HepG2 (cell line): ENCODE measurements around the gene SLC35F4. TPM values are rescaled to one million over a fixed set of nuclear protein-coding genes. Genes with fewer than 3 reads are reported as not detected.

ENCODE experiments used
- ATAC-seq: fragments of 200-7000 bp; cut with Tn5 transposase; 3 replicates; pipeline ENCODE4 v1.9.1; 2020; ENCODE audit warnings: mild to moderate bottlenecking, moderate library complexity
- BruUV-seq: library from RNA; stranded (reverse); fragments of 400-500 nt; replicated peaks from 2 replicates; lab custom pipeline; 2021; lab: Mats Ljungman, UMichigan
- CTCF ChIA-PET: fragments of 300-600 bp; formaldehyde crosslinking; extraction: SDS; loops from one replicate; lab custom pipeline; 2021; ENCODE audit warnings: low total read pairs, inconsistent platforms, low intra/inter-chr PET ratio; lab: Yijun Ruan, JAX
- POLR2A ChIA-PET: fragments of 350-600 bp; sonication (Branson Sonifier 250); formaldehyde crosslinking; loops from one replicate; lab custom pipeline; 2020; ENCODE audit warnings: antibody characterized with exemption, inconsistent platforms; lab: Yijun Ruan, JAX
- DNase-seq: peaks from one replicate; pipeline ENCODE4 v3.0.0-alpha.2; 2015; ENCODE audit warnings: low spot score
- FAIRE-seq: peaks from 3 replicates; lab custom pipeline; 2011; peaks lifted over from hg19 to GRCh38; lab: Jason Lieb, UNC
- H2AFZ ChIP-seq: one replicate; pipeline ENCODE4 v1.6.1; 2011; ENCODE audit warnings: low read length, inconsistent platforms
- H3K27ac ChIP-seq: fragments of 300-600 bp; 3 replicates; pipeline ENCODE4 v1.8.0; 2011; ENCODE audit warnings: mixed run types, mild to moderate bottlenecking, mixed read lengths, low read length, inconsistent platforms; ENCODE audit not compliant: insufficient read depth; ENCODE audit errors: extremely low read length
- H3K27me3 ChIP-seq, 2 experiments: fragments of 200-600 bp in 1 of 2; 2 replicates in 1 of 2; 3 replicates in 1 of 2; pipeline versions ENCODE4 v1.6.0 to v1.8.0; 2011; ENCODE audit warnings: low read length in 2 of 2, mild to moderate bottlenecking in 2 of 2, moderate library complexity in 2 of 2, inconsistent platforms in 1 of 2; ENCODE audit not compliant: insufficient read depth in 2 of 2, control insufficient read depth in 1 of 2
- H3K36me3 ChIP-seq, 2 experiments: fragments of 200-600 bp in 1 of 2; replicated peaks in 1 of 2; 2 replicates in 1 of 2; 3 replicates in 1 of 2; pipeline versions ENCODE4 v1.5.1 to v1.8.0; 2011; ENCODE audit warnings: low read length in 2 of 2, inconsistent platforms in 1 of 2; ENCODE audit not compliant: insufficient read depth in 2 of 2, control insufficient read depth in 1 of 2
- H3K4me1 ChIP-seq: 2 replicates; pipeline ENCODE4 v1.5.1; 2012; ENCODE audit warnings: low read length, inconsistent platforms; ENCODE audit not compliant: insufficient read depth
- H3K4me2 ChIP-seq: 2 replicates; pipeline ENCODE4 v1.6.0; 2011; ENCODE audit warnings: low read depth, low read length, inconsistent platforms
- H3K4me3 ChIP-seq, 3 experiments: fragments of 200-600 bp in 1 of 3; sonication (generic), shearing (Covaris generic) in 1 of 3; replicated peaks in 1 of 3; 2 replicates each; pipeline ENCODE4 v1.5.1; 2011 to 2016; ENCODE audit warnings: low read length in 3 of 3, inconsistent platforms in 2 of 3, low read depth in 2 of 3, mild to moderate bottlenecking in 2 of 3, control low read depth in 1 of 3, mixed read lengths in 1 of 3; ENCODE audit not compliant: insufficient read depth in 1 of 3
- H3K79me2 ChIP-seq: one replicate; pipeline ENCODE4 v1.6.1; 2011; ENCODE audit warnings: low read length, inconsistent platforms; ENCODE audit not compliant: insufficient read depth
- H3K9ac ChIP-seq: 2 replicates; pipeline ENCODE4 v1.6.0; 2011; ENCODE audit warnings: mild to moderate bottlenecking, low read depth, low read length, inconsistent platforms; ENCODE audit not compliant: insufficient read depth
- H3K9me3 ChIP-seq: 2 replicates; pipeline ENCODE4 v1.5.1; 2012; ENCODE audit warnings: mild to moderate bottlenecking, low read length
- H4K20me1 ChIP-seq: 2 replicates; pipeline ENCODE4 v1.6.0; 2011; ENCODE audit warnings: inconsistent platforms, mild to moderate bottlenecking, low read length, moderate library complexity; ENCODE audit not compliant: insufficient read depth
- AHR ChIP-seq: IDR thresholded peaks from 2 replicates; pipeline ENCODE4 v1.6.1; 2018; ENCODE audit warnings: missing genetic modification reagents, missing compliant biosample characterization
- CERS6 ChIP-seq: sonication (generic); formaldehyde crosslinking; IDR thresholded peaks from 2 replicates; pipeline ENCODE4 v1.5.0; 2020; ENCODE audit warnings: missing genetic modification reagents
- MED8 ChIP-seq: sonication (generic); formaldehyde crosslinking; IDR thresholded peaks from 2 replicates; pipeline ENCODE4 v1.8.1; 2023; ENCODE audit warnings: mild to moderate bottlenecking, missing genetic modification reagents; ENCODE audit not compliant: insufficient replicate concordance
- NFAT5 ChIP-seq: sonication (generic); formaldehyde crosslinking; IDR thresholded peaks from 2 replicates; pipeline ENCODE4 v1.4.0; 2020; ENCODE audit warnings: missing genetic modification reagents
- NR2C2 ChIP-seq: sonication (generic); formaldehyde crosslinking; IDR thresholded peaks from 2 replicates; pipeline ENCODE4 v1.4.0; 2020; ENCODE audit warnings: missing genetic modification reagents, mild to moderate bottlenecking, moderate library complexity, borderline replicate concordance
- PHB2 ChIP-seq: fragments of 450-650 bp; IDR thresholded peaks from 2 replicates; pipeline ENCODE4 v1.6.1; 2018; ENCODE audit not compliant: partially characterized antibody
- PITX1 ChIP-seq: sonication (generic); formaldehyde crosslinking; IDR thresholded peaks from 2 replicates; pipeline ENCODE4 v1.5.1; 2020; ENCODE audit warnings: mild to moderate bottlenecking, missing genetic modification reagents
- RXRA ChIP-seq: sonication (generic); formaldehyde crosslinking; IDR thresholded peaks from 2 replicates; pipeline ENCODE4 v1.5.1; 2020; ENCODE audit warnings: missing genetic modification reagents
- SRSF9 ChIP-seq: fragments of 200-400 bp; formaldehyde crosslinking; IDR thresholded peaks from 2 replicates; pipeline ENCODE4 v1.6.1; 2018; ENCODE audit warnings: borderline replicate concordance, mild to moderate bottlenecking, low read depth, low read length; ENCODE audit not compliant: insufficient read depth, poor library complexity, severe bottlenecking
- ZFP36L1 ChIP-seq: sonication (generic); formaldehyde crosslinking; IDR thresholded peaks from 2 replicates; pipeline ENCODE4 v1.8.0; 2022; ENCODE audit warnings: mild to moderate bottlenecking, missing genetic modification reagents, moderate library complexity
- ZNF33A ChIP-seq: sonication (generic); formaldehyde crosslinking; IDR thresholded peaks from 2 replicates; pipeline ENCODE4 v1.5.1; 2020; ENCODE audit warnings: missing genetic modification reagents, mild to moderate bottlenecking, moderate library complexity, borderline replicate concordance
- ZNF772 ChIP-seq: sonication (generic); formaldehyde crosslinking; IDR thresholded peaks from 2 replicates; pipeline ENCODE4 v1.5.0; 2020; ENCODE audit warnings: mild to moderate bottlenecking, missing genetic modification reagents
- WGBS: methylation state at CpG from one replicate; pipeline ENCODE4 v1.1.6; 2017; ENCODE audit warnings: low lambda C conversion rate; 5-methylcytosine and 5-hydroxymethylcytosine counted together
- in situ Hi-C: cut with HindIII; loops from 2 replicates; pipeline ENCODE4 v1.10.0; 2017; ENCODE audit warnings: low pct_unique_long_range_greater_than_20kb; ENCODE audit not compliant: extremely low pct_ligation_motif_present
- intact Hi-C: fragments of 100-400 bp; cut with micrococcal nuclease; formaldehyde crosslinking; loops from one replicate; pipeline ENCODE4 v1.10.0; 2022; ENCODE audit not compliant: unreplicated experiment
- polyA plus RNA-seq, 8 experiments: library from polyadenylated mRNA; depleted of rRNA in 3 of 8; stranded (reverse) in 7 of 8; unstranded in 1 of 8; fragments of >200 nt; fragmentation: Illumina TruSeq in 4 of 8; extraction: Trizol in 4 of 8; gene quantifications; 2 replicates each; pipeline versions ENCODE4 v1.2.1 to v1.2.3, GENCODE V29; 2011 to 2016; ENCODE audit warnings: low read depth in 4 of 8, missing spikeins in 1 of 8, mixed read lengths in 1 of 8; ENCODE audit not compliant: insufficient read depth in 1 of 8
- total RNA-seq, 5 experiments: library from RNA; depleted of rRNA; stranded (reverse); fragments of >200 nt; fragmentation: Illumina TruSeq; extraction: Trizol; gene quantifications; 2 replicates each; pipeline ENCODE4 v1.2.3, GENCODE V29; 2016; ENCODE audit warnings: low read depth in 1 of 5
- TF ChIP-seq, protein P1 (sequence below): sonication (generic); formaldehyde crosslinking; conservative IDR thresholded peaks from 2 replicates; pipeline ENCODE4 v1.4.0; 2020; ENCODE audit warnings: missing genetic modification reagents

Gene SLC35F4
- total and polyA plus RNA-seq, 2 of the 13 experiments (the other 11 are each of a cell fraction or from before 2014, with no cell fraction given) = not detected

GRCh38 chr14:57634335-57634734 lies 231.6 kb downstream of the SLC35F4 start:
- in situ Hi-C loops = no loop called here
- H3K79me2 ChIP-seq = no peaks in the 10 kb centered on the region
- no peak overlapping the region for H3K9ac ChIP-seq
- 10% methylated on average over 2 of the region's 2 CpGs for WGBS
- DNase-seq (no peak), ATAC-seq (no peak)
- no peaks in the 10 kb centered on the region for H4K20me1 ChIP-seq
- H3K4me3 ChIP-seq = no peak overlapping the region
- POLR2A ChIA-PET = no interaction called here
- H3K36me3 ChIP-seq = no peaks in the 10 kb centered on the region
- H3K4me1 ChIP-seq = no peaks in the 10 kb centered on the region
- no peak for TF ChIP-seq CERS6 (CRISPR knock-in tag)
- no peak for TF ChIP-seq PITX1 (CRISPR knock-in tag)
- TF ChIP-seq RXRA (CRISPR knock-in tag) = no peak
- TF ChIP-seq SRSF9 = no peak
- TF ChIP-seq AHR (CRISPR knock-in tag) = no peak
- TF ChIP-seq ZFP36L1 = no peak
- TF ChIP-seq, protein P1, sequence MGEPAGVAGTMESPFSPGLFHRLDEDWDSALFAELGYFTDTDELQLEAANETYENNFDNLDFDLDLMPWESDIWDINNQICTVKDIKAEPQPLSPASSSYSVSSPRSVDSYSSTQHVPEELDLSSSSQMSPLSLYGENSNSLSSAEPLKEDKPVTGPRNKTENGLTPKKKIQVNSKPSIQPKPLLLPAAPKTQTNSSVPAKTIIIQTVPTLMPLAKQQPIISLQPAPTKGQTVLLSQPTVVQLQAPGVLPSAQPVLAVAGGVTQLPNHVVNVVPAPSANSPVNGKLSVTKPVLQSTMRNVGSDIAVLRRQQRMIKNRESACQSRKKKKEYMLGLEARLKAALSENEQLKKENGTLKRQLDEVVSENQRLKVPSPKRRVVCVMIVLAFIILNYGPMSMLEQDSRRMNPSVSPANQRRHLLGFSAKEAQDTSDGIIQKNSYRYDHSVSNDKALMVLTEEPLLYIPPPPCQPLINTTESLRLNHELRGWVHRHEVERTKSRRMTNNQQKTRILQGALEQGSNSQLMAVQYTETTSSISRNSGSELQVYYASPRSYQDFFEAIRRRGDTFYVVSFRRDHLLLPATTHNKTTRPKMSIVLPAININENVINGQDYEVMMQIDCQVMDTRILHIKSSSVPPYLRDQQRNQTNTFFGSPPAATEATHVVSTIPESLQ (CRISPR knock-in tag) = no peak
- TF ChIP-seq NR2C2 = no peak
- no peak for TF ChIP-seq NFAT5 (CRISPR knock-in tag)
- no peak for TF ChIP-seq ZNF33A (CRISPR knock-in tag)
- no peak for TF ChIP-seq MED8 (CRISPR knock-in tag)
- no peak for TF ChIP-seq PHB2
- TF ChIP-seq ZNF772 = no peak
- TF ChIP-seq, all 625 proteins: peak for 0
- CTCF ChIA-PET = no interaction called here
- no peak overlapping the region for H2AFZ ChIP-seq
- BruUV-seq = no TSS peak
- H3K4me2 ChIP-seq = no peak overlapping the region
- H3K27ac ChIP-seq = no peak overlapping the region
- no peaks in the 10 kb centered on the region for H3K27me3 ChIP-seq
- no peak for FAIRE-seq
- intact Hi-C loops = no loop called here
- H3K9me3 ChIP-seq = no peaks in the 10 kb centered on the region
